GM12878 (cell line): Measurements from ENCODE around the gene TOMM20L. TPM values are rescaled to one million over a fixed set of nuclear protein-coding genes. Genes with fewer than 3 reads are reported as not detected.
A peak's percentile ranks its signal among the peaks of the same experiment; 100 is the strongest.

Experiments
- BCL3 ChIP-seq: IDR thresholded peaks from 2 replicates; pipeline ENCODE4 v1.6.1; 2011; ENCODE audit warnings: borderline replicate concordance, low read depth, mild to moderate bottlenecking, moderate library complexity, low read length; ENCODE audit not compliant: insufficient read depth, poor library complexity, severe bottlenecking
- BHLHE40 ChIP-seq, 2 experiments: fragments of 450-650 bp in 1 of 2; IDR thresholded peaks; 2 replicates each; pipeline ENCODE4 v1.6.1; 2011 to 2017; ENCODE audit warnings: low read depth in 2 of 2, borderline replicate concordance in 1 of 2, improper control_type of control experiment in 1 of 2, low read length in 1 of 2, mild to moderate bottlenecking in 1 of 2
- CREB1 ChIP-seq: IDR thresholded peaks from 2 replicates; pipeline ENCODE4 v1.6.1; 2012; ENCODE audit warnings: low read depth, mild to moderate bottlenecking, inconsistent platforms
- ESRRA ChIP-seq: IDR thresholded peaks from 2 replicates; pipeline ENCODE4 v1.6.1; 2012; ENCODE audit warnings: mild to moderate bottlenecking, low read length, improper control_type of control experiment
- IKZF2 ChIP-seq, 2 experiments: fragments of 450-650 bp; IDR thresholded peaks; 2 replicates each; pipeline ENCODE4 v1.6.1; 2017; ENCODE audit warnings: mild to moderate bottlenecking in 2 of 2, moderate library complexity in 2 of 2
- MAX ChIP-seq: IDR thresholded peaks from 2 replicates; pipeline ENCODE4 v1.6.1; 2012; ENCODE audit warnings: low read depth, low read length, improper control_type of control experiment
- MYB ChIP-seq: fragments of 150-350 bp; IDR thresholded peaks from 2 replicates; pipeline ENCODE4 v1.6.1; 2014; ENCODE audit warnings: mild to moderate bottlenecking, low read depth, low read length, borderline replicate concordance
- PAX8 ChIP-seq: fragments of 450-650 bp; IDR thresholded peaks from 2 replicates; pipeline ENCODE4 v1.6.1; 2017; ENCODE audit warnings: mild to moderate bottlenecking, moderate library complexity
- PBX3 ChIP-seq: IDR thresholded peaks from 2 replicates; pipeline ENCODE4 v1.6.1; 2011; ENCODE audit warnings: mild to moderate bottlenecking, low read depth, low read length, moderate library complexity; ENCODE audit not compliant: insufficient replicate concordance
- RCOR1 ChIP-seq: conservative IDR thresholded peaks from 2 replicates; pipeline ENCODE4 v1.6.1; 2012; ENCODE audit warnings: low read depth, low read length, improper control_type of control experiment
- REST ChIP-seq: IDR thresholded peaks from 2 replicates; pipeline ENCODE4 v1.6.1; 2012; ENCODE audit warnings: mild to moderate bottlenecking, low read depth, low read length
- SKIL ChIP-seq: fragments of 450-650 bp; IDR thresholded peaks from 2 replicates; pipeline ENCODE4 v1.6.1; 2017; ENCODE audit warnings: mild to moderate bottlenecking, low read depth, inconsistent platforms; ENCODE audit not compliant: poor library complexity, severe bottlenecking
- SREBF2 ChIP-seq: IDR thresholded peaks from 2 replicates; pipeline ENCODE4 v1.6.1; 2012; ENCODE audit warnings: mild to moderate bottlenecking, low read length
- USF2 ChIP-seq: IDR thresholded peaks from 2 replicates; pipeline ENCODE4 v1.6.1; 2011; ENCODE audit warnings: low read depth, low read length, improper control_type of control experiment, borderline replicate concordance
- YY1 ChIP-seq: IDR thresholded peaks from 2 replicates; pipeline ENCODE4 v1.6.1; 2011; ENCODE audit warnings: low read depth, mild to moderate bottlenecking, low read length
- ZBED1 ChIP-seq: IDR thresholded peaks from 2 replicates; pipeline ENCODE4 v1.6.1; 2016; ENCODE audit warnings: borderline replicate concordance
- polyA plus RNA-seq, 11 experiments: library from polyadenylated mRNA; depleted of rRNA in 4 of 11; unstranded in 6 of 11; stranded (reverse) in 5 of 11; fragments of >200 nt; fragmentation: Nextera tagmentation in 4 of 11; fragmentation: Illumina TruSeq in 1 of 11; extraction: Ambion mirVana in 4 of 11; extraction: Trizol in 1 of 11; gene quantifications; 1 replicate in 1 of 11; 2 replicates in 10 of 11; pipeline versions ENCODE4 v1.2.1 to v1.2.3, GENCODE V29; 2011 to 2016; ENCODE audit warnings: inconsistent platforms in 2 of 11, missing spikeins in 2 of 11, low read depth in 1 of 11
- total RNA-seq, 4 experiments: library from RNA; depleted of rRNA in 3 of 4; stranded (reverse); fragments of >200 nt in 3 of 4; fragmentation: Illumina TruSeq in 1 of 4; extraction: Trizol in 1 of 4; gene quantifications; 2 replicates each; pipeline versions ENCODE4 v1.2.1 to v1.2.3, GENCODE V29; 2013 to 2021

The TOMM20L gene
- total and polyA plus RNA-seq, 10 of the 15 experiments (the other 5 are each of a cell fraction or from before 2014, with no cell fraction given): 0.28 TPM; not detected in 9

- TF ChIP-seq USF2: no peak
- TF ChIP-seq CREB1: peak; percentile 68
- TF ChIP-seq BHLHE40 (IDR thresholded peaks at IDR 0.05; ENCODE audit: borderline replicate concordance in 1 of 2, low read depth in 2 of 2, low read length in 1 of 2): peak; percentile 83 to 86
- TF ChIP-seq RCOR1: 0 out of 2 replicates have a peak, but pooled peaks have one; percentile 78
- TF ChIP-seq REST: no peak
- no peak for TF ChIP-seq SREBF2
- TF ChIP-seq MAX: no peak
- no peak for TF ChIP-seq ESRRA
- TF ChIP-seq YY1: peak; percentile 87
- peak; percentile 23 for TF ChIP-seq PAX8
- no peak for TF ChIP-seq BCL3
- TF ChIP-seq ZBED1: no peak
- TF ChIP-seq IKZF2 (IDR thresholded peaks at IDR 0.05): 0 out of 4 replicates have a peak, but pooled peaks of 1 of the 2 experiments have one; percentile 54
- TF ChIP-seq PBX3: no peak
- TF ChIP-seq SKIL: peak; percentile 95
- no peak; the same call in 1 of the 2 replicates for TF ChIP-seq MYB
Measured at GRCh38 chr14:58427281-58428117, 31.8 kb downstream of the TOMM20L start, which contains the start of the genes KIAA0586 and TIMM9 (continued).
